NK-92 (cell line): Measurements from ENCODE around the gene NRG2.

Experiments used
- DNase-seq: peaks from one replicate; lab custom pipeline; 2025; ENCODE audit not compliant: unreplicated experiment; lab: John Stamatoyannopoulos, UW

The NRG2 gene

DNA sequence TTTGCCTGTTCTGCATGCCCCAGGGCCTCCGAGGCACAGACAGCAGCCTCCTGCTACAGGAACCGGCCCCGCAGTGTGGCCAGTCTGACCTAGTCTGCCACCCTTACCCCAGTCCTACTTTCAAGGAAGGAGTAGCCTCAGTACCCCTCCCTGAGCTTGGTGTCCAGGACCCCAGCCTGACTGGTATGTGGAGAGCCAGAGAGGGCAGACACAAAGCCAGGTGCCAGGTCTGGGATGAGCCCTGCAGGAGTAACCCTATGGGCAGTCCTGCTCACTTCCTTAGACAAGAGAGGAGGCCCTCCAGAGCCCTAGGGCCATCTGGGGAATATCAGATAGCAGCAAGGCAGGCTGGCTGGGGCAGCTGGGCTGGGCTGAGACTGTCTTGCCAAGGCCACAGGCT lies 67.8 kb downstream of the NRG2 start:
- DNase-seq, result no peak

DNA sequence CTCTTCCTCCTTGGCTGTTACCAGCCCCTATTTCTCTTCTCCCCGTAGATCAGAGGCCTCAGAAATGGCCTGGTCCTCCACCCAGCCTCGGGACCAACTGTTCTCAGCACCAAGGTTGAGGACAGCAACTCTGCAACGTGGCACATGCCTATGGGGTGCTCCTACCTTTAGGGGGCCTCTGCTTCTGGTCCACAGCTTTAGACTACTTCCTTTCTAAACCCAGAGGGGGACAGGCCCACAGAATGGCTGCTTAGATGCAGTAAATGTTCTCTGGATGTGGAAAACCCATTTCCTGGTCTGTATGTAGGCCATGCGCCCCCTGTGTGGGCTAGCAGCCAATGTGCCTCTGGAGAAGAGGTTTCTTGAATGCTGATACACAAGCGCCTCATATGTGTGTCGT lies 68.4 kb downstream of the NRG2 start:
- no peak for DNase-seq

DNA sequence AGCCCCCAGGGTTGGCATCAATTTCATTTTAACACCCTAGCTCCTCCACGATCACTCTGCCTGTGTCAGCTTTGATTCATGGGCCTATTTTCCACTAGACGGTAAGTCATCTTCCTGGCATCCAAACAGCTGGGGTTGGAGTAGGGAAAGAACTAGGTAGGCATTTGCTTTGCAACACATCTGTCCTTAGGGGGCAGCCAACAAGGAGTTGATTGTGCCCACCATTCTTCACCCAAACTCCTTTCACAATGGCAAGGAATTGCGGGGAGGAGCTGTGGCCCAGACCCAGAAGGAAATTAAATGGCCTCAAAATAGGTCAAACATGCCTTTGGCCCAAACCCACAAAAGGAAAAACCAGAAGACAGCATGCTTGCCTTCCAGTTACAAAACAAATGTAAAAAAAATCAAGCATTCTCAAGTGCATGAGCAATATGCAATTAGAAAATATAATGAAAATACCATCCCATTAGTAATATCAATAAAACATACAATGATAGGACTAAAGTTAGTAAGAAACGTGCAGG lies 71.8 kb downstream of the NRG2 start:
- DNase-seq, result no peak

DNA sequence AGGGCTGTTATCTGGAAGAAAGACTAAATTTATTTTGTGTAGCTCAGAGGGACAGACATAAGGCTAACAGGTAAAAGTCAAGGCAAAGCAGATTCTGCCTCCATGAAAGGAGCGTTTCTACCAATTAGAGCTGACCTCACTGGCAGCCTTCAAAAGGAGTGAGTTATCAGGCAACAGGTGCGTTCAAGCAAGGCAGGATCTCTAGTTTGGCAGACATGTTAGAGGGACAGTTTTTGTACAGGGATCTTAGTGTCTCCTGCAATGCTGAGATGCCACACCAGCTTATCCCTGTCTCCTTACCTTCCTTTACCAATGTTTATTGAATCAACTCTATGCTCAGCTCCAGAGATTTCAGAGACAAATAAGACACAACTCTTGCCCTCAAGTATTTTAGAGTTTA lies 73.8 kb downstream of the NRG2 start:
- DNase-seq, result no peak

DNA sequence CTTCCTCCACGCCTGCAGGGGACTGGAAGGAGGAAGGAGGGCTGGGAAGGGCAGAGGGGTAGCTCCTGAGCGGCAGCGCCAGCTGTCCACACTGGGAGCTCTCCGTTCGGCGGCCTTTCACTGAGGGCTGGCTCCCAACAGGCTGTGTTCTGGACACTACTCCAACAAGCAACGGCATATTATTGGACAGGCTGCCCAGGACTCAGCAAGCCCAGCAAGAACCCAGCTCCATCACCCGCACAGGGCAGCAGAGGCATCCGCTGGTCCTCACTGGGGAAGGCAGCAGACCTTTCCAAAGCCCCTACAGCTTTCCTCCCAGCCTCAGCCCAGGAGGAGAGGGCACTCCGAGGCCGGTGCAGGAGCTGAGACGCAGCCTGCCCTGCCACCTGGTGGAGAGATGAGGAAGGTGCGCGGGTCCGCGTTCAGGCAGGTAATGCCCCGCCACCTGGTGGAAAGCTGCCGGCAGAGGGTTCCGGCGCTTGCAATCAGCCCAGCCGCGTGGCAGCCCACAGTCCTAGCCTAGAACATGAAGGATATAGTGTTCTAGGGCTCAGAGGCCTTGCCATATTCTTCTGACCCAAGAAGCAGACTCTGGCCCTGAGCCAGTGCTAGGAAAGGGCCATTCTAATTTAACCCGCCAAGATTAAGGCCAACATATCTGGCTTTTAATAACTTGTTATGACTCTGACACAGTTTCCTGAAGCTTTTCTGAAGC lies 74.4 kb downstream of the NRG2 start:
- no peak for DNase-seq

DNA sequence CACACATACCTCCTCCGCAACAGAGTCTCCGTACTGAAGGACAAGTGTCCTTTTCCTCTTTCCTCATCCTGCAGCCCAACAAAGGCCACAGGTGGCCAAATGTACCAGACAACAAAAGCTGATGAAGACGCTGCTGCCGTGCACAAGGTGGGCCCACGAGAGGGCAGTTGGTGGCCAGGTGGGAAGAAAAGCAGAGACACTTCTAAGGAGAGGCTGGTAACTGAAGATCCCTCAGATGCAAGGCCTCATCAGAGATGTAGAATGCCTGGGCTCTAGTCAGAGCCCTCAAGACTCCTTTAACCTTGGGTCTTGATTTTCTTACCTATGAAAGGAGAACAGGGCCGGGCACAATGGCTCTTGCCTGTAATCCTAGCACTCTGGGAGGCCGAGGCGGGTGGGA lies 75.7 kb downstream of the NRG2 start:
- no peak for DNase-seq

DNA sequence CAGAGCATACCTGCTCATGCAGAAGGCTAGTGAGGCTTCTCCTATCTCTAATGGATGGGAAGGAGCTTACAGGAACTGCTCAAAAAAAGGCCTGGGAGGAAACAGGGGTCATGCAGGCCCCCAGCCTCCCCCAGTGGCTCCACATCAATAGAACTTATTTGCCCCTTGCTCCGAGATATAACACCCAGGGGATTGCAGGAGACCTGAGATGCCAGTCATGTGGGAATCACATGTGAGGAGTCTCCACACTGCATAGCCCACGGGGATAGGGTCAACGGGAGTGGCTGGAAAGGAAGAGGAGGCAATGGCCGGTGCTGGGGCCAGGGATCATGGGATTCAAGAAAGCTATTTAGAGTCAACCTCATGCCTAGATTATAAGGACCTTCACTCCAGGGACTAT lies 76.2 kb downstream of the NRG2 start:
- no peak for DNase-seq

DNA sequence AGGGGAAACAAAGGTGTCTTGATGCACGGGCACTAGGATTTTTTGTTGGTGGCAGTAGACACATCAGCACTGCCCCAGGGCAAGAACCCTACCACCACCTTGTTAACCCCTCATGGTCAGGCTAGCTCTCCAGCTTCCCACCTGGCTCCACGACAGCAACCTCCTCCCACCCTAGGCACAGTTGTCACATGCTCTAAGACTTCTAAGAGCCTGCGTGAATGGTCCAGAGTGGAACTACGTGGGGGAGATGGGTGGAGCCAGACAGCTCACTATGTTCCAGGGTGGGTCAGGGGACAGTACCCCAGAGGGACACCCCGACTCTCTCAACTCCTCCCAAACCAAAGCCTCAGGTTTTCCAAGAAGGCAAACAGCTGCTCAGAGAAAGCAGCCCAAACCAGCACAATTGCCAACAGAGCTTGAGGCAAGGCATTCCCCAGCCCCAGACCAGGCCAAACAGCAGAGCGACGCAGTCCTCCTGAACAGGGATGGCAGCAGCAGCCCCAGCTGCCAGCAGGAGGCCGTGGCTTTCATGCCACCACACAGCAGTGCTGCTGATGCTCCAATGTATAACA lies 78.0 kb downstream of the NRG2 start:
- DNase-seq, result no peak

DNA sequence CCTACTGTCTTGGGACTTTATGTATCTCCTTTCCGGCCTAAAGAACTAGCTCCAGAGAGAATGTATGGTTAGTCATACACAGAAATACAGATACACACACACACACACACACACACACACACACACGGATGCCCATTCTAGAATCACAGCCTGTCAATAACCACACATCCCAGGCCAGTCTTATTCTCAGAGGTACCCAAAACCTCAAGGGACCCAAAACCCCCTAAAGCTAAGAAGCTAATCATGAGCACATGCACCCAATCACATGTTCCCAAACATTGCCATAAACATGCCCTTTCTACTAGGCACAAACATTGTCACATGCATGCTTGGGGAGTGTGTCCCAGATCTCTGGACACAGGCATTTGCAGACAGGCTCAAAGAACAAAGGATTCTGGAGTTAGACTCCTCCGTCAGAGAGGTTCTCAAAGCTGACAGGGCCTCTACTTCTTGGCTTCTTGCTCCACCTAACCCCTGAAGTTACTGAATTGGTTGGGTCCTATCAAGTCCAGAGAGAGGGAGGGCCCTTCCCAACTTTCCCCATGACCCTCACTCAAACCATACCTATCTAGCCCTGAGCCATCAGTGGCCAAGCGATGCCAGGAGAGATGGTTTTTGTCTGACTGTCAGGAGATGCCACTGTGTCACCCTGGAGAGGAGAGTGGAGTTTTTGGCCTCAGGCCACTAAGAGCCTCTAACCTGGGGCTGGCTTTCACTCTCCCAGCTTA lies 78.7 kb downstream of the NRG2 start:
- no peak for DNase-seq

DNA sequence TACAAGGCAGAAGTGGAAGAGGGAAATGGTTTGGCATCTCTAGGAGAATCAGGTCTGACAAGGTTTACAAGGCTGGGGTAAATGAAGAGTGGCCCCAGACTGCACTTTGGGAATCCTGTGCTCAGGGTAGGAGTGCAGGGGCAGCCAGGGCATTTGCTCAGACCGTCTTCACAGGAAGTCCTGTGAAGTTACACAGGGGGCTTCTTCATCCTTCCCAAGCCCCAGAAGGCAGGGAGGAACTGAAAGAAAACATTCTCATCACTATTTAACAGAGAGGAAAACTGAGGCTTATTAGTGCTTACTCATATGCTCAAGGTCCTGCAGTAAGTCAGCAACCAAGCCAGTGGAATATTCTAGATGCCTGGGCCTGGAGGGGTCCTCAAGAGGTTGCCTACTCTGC lies 80.7 kb downstream of the NRG2 start:
- no peak for DNase-seq

DNA sequence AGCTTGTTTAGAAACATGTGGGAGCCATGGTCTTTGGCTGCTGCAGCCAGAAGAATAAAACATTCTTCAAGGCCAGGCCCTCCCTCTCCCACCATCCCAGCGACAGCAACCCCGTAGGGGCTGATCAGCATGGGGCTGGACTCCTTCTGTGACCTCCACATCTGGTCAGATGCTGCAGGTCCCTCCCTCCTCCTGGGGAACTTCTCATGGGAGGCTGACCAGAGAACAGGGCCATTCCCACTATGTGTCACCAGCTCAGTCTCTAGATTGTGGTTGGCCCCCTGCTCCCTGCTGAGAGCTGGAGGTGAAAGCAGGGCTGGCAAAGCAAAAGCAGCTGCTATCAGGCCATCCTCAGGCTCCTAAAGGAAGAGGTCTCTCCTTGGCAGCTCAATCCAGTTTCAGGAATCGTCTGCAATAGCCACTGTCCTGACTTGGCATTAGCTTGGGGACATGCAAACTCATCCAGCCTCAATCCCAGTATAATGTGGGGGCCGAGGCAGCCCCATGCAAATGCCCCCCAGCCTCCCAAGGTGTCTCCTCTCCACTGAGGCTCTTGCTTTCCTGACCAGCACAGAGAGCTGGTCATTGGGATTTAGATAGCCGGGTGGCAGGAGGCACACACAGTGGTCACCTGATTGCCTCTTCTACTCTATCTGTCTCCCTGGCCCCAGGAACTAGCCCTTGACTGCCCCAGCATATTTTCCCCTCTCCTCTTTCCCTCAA lies 81.5 kb downstream of the NRG2 start:
- DNase-seq, result no peak

DNA sequence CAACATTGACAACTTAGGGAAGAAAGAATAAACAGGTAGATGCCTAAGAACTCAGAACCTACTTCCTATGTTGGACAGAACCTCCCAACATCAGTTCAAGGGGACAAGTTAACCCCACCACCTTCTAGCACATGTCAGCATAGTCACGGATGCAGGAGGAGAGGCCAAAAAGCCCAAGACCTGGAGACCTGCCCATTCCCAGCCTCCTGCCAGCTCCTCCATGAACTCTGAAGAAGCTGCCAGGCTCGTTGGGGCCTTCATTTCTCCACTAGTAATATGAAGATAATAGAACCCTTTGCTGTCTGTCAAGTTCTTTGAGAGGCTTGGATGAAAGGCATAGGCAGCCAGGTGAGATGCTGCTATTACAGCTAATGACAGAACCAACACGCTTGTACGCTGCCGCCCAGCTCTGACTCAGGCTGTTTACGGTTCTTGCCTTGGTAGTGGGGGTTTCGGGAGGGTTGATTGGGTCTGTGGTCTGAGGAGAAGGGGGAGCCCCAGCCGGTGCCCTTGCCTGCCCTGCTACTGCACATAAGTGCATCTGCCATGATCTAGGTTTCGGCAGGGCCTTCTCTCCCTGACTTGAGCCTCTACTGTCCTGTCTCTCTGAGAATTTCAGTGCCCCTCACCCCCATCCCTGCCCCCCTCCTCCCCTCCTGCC lies 82.2 kb downstream of the NRG2 start:
- DNase-seq, result no peak

DNA sequence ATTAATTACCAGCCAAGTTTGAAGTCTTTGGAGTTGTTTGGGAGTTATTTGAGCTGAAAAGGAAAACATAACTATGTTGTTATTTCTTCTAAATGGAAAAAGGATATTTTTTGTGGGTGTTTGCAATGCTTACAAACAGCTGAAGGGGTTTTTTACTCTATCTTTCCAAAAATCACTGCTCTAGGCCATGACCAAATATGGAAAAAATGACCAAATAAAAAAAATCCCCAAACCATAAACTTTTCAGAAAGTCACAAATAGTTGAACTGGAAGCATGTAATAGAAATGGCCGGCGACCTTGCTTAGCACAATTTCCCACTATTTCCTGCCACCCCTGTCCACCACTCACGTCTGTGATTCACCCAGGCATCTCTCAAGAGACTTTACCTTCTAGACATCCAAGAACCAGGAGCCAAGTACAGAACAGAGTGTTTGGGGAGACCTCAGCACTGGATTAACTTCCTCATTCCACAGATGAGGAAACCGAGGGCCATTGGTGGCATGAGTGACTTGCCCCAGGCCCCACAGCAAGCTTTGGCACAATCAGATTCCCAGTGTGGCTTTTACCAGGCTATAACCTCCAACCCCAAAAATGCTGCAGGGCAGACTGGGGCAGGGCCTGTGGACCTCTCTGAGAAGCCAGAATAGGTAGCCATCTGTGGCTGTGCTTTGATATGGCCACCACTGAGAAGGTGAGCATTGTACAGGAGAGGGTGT lies 84.5 kb downstream of the NRG2 start:
- DNase-seq, result no peak

DNA sequence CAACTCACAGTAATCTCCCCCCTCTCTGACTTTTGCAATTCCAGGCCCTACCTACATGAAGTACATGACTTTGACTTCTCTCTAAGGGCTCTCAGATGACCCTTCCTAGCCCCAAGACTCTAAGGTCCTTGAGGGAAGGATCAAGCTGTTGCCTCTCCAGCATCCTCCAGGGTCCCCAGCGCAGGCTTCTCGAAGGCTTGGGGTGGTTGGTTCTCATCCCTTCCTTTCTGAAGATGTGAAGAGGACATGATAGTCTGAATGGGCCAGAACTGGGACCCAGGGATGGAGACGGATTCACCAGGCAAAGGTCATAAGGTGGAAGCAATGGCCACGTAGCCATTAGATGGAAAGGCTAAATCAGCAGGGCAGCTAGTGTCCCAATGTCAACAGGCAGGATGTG lies 86.8 kb downstream of the NRG2 start:
- no peak for DNase-seq

DNA sequence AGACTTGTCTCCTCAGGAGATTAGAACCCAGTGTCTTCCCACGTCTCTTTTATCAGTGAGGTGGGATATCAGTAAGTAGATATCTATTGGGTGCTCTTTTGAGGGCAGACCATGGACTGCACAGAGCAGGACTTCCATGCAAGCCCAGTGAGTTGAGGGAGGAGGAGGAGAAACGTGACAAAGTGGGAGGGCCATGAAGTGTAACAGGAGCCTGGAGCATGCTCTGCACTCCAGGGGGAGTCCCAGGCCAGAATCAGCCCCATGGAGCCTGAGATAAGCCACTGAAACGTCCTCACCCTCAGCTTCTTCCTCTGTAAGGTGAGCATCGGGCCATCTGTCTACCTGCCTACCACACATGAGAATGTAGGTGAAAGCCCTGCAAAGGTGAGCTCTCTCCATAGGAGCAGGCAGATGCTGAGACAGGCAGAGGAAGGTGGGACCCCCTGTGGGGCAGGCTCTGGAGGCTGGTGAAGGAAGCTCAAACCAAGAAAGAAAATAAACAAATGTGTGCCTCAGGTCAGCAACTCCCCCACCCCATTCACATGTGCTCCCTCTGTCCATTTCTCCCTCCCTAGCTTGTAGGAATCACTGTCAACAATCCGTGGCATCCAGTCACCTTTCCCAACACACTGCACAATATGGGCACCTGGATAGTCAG lies 87.4 kb downstream of the NRG2 start:
- DNase-seq, result no peak

DNA sequence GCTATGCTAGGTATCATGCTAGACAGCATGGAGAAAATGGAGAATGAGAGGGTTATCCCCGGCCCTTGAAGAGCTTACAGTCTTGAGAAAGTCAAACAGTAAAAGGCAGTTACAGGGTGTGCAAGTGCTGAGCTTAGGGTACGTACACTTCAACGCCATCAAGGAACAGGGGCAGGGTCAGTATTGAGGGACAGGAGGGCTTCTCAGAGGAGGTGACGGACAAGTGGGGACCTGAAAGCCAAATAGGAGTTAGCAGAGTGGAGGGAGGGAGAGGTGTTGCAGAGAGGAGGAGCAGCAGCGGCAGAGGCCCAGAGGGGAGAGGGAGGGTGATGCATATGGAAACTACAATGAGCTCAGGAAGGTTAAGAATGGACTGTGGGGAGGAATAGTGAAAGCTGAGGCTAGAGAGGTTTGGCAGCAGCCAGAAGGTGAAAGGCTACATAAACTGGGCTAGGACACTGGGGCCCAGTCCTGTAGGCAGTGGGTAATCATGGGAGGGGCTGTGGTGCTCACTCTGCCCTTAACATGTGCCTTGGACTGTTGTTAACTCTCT lies 88.0 kb downstream of the NRG2 start:
- DNase-seq, result no peak

DNA sequence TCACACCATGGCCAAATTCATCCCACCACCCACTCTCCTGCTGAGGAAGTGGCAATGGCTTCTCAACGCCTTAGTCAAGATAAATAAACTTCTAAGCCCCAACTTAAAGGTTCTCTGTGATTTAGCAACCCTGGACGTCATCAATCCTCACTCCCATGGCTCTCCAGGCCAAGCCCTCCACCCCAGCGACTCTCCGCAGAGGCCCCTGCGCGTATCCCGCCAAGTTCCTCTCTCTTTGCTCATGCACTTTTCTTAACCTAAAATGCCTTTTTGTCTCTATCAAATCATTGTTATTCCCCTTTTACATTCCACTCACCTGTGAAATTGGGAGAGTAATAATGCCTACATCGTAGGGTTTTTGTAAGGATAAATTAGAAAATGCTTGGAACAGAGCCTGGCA lies 88.6 kb downstream of the NRG2 start:
- DNase-seq, result no peak

DNA sequence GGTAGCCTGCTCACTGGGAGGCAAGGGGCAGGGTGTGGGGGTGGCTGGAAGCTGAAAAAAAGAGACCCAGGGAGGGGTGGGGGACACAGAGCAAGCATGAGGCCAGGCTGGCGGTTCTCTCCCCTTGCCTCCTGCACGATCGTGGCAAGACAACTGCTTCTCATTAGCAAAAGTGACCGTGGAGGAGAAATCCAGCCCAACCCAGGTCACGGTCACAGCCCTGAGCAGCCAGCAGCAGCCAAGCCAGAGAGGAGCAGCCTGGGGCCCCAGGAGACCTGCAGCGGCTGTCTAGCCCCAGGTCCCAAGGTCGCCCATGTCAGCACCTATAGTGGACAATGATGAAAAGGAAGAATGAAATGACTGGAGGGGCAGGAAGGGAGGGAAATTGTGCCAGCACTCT lies 89.1 kb downstream of the NRG2 start:
- DNase-seq, result no peak

DNA sequence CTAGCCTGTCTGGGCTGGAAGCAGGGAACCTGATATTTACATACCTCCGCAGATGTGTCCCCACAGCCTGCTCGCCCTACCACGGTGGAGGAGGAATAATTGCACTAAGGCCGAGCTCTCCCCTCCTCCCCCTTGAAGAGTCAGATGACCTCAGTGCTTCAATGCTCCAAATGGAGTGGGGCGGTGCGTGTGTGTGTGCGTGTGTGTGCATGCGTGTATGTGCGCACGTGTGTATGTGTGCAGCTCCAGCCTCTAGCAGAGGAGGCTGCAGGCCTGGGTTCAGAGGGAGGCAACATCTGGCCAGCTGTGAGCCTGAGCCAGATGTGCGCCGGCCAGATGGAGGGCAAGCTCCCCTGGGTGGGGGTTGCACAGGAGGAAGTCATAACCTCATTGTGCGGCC lies 90.5 kb downstream of the NRG2 start:
- no peak for DNase-seq

DNA sequence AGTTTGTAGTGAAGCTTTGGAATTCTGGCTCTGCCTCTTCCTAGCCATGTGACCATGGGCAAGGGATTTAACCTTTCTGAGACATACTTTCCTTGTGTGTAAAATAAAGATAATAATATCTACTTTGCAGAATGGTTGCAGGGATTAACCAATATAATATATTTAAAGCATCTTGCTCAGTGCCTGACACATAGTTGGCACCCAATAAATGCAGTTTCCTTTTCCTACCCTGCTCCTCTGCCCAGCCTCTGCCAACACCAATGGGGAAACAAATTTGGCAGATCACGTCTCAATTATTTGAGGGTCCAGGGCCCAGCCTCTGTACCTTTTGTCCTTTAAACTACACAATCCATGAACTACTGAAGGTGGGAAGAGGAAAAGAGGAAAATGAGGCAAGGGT lies 91.1 kb downstream of the NRG2 start:
- no peak for DNase-seq
